Measurements from ENCODE around the gene POGLUT2. TPM values are rescaled to one million over a fixed set of nuclear protein-coding genes. Genes with fewer than 3 reads are reported as not detected.

POGLUT2 gene
- total RNA-seq, 5 donors from 2014 or later (not counting 1 experiment from before 2014, with no cell fraction given) = 0.18 to 1.6 (median 0.93) TPM

DNA sequence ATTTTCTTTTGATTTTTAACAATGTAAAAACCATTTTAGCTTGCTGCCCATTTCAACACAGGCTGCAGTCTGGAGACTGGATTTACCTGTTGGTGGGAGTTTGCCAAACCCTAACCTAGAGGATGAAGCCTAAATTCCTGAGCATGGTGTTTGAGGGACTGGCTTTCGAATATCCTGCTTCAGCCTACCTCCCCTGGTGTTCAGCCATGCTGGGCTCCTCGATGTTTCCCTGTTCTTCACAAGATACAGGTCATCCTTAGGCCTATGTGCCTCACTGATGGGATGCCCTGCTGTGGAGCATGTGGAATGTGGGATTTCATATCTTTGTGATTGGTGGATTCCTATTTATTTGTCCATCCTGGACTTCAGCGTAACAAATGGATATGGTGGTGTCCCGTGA is 26.6 kb upstream of the POGLUT2 start:
- Histone ChIP-seq H3K27ac (ENCODE audit: low read length) (no peak overlapping the region), H3K4me3 (ENCODE audit: control insufficient read depth in 1 of 2, extremely low read depth in 1 of 2, low read length in 1 of 2) (no peak overlapping the region), H3K36me3 (ENCODE audit: control insufficient read depth in 2 of 2, extremely low read depth in 1 of 2, insufficient read depth in 1 of 2, low read length in 1 of 2) (peaks cover 0 to 4% of the 10 kb centered on the region in 2 donors), H3K4me1 (ENCODE audit: control insufficient read depth in 1 of 2, extremely low read depth in 1 of 2, insufficient read depth in 2 of 2, low read length in 2 of 2) (no peaks in the 10 kb centered on the region), H3K9me3 (no peaks in the 10 kb centered on the region), H3K27me3 (replicated peaks in 1 of 2; ENCODE audit: control insufficient read depth in 2 of 2, extremely low read depth in 1 of 2, insufficient read depth in 2 of 2, low read length in 1 of 2) (no peaks in the 10 kb centered on the region)
- ChIA-PET CTCF (no interaction called here), POLR2A (interaction anchor here in 1 of 2 donors (0.6 kb wide), 1 partner anchor 37 kb away, joined by 3 read pairs; no protein-coding TSS in a partner anchor)
- Mint-ChIP-seq H3K4me3 (no peak overlapping the region), H3K9me3 (no peaks in the 10 kb centered on the region), H3K36me3 (peaks cover 33% of the 10 kb centered on the region), H3K27me3 (no peaks in the 10 kb centered on the region), H3K27ac (no peak overlapping the region), H3K4me1 (no peaks in the 10 kb centered on the region)
- DNase-seq = no peak
- ATAC-seq (replicated peaks in 1 of 4) = no peak
- WGBS (ENCODE audit: insufficient coverage) = 94% methylated on average over 3 of the region's 4 CpGs

DNA sequence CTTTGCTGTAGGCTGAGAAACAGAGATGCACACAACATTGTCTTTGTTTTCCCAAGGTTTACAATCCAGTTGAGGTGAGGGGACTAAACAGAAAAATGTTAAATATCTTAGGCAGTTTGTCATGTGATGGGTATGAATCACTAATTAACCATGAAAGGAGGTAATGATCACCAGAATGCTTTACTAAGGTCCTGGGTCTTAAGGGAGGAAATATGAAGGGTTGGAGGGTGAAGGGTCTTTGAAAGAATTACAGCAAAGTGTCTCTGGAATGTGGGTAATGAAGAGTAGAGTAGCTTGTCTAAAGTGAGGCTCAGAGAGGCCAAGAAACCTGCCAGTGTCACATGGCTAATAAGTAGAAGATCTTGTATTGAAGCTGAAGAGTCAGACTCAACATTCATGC is 19.1 kb upstream of the POGLUT2 start:
- H3K36me3 Mint-ChIP-seq = peaks cover 38% of the 10 kb centered on the region
- Histone ChIP-seq H3K9me3 (no peaks in the 10 kb centered on the region), H3K4me3 (ENCODE audit: control insufficient read depth in 1 of 2, extremely low read depth in 1 of 2, low read length in 1 of 2) (no peak overlapping the region), H3K4me1 (ENCODE audit: control insufficient read depth in 1 of 2, extremely low read depth in 1 of 2, insufficient read depth in 2 of 2, low read length in 2 of 2) (no peaks in the 10 kb centered on the region), H3K36me3 (ENCODE audit: control insufficient read depth in 2 of 2, extremely low read depth in 1 of 2, insufficient read depth in 1 of 2, low read length in 1 of 2) (peaks cover 0 to 4% of the 10 kb centered on the region in 2 donors), H3K27ac (ENCODE audit: low read length) (no peak overlapping the region), H3K27me3 (replicated peaks in 1 of 2; ENCODE audit: control insufficient read depth in 2 of 2, extremely low read depth in 1 of 2, insufficient read depth in 2 of 2, low read length in 1 of 2) (no peaks in the 10 kb centered on the region)
- H3K27ac Mint-ChIP-seq = no peak overlapping the region
- ChIA-PET POLR2A (interaction anchor here in 1 of 2 donors (0.5 kb wide), 1 partner anchor 22 kb away, joined by 3 read pairs; no protein-coding TSS in a partner anchor), CTCF (interaction anchor here in 1 of 2 donors (0.6 kb wide), 1 partner anchor 17 kb away, joined by 3 read pairs; no protein-coding TSS in a partner anchor)
- no peaks in the 10 kb centered on the region for H3K9me3 Mint-ChIP-seq
- no peak for ATAC-seq (replicated peaks in 1 of 4)
- no peaks in the 10 kb centered on the region for H3K27me3 Mint-ChIP-seq
- H3K4me3 Mint-ChIP-seq = no peak overlapping the region
- H3K4me1 Mint-ChIP-seq = peaks cover 7 to 11% (median 9%) of the 10 kb centered on the region in 3 donors
- DNase-seq = no peak

DNA sequence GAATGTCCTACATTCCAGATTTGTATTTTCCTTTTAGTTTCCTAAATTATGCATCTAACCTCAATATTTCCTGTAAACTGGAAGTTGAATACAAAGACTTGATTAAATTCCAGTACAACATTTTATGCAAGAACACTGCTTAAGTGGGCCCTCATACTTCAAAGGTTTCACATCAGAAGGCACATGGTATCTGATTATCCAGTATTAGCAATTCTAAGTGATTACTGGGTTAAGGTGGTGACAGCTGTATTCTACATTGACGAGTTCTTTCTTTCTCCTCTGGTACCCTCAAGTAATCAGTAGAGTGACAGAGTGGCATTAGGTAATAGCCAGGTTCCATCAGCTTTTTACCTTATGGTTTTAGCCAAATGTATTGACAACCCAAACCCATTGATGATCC is 18.5 kb upstream of the POGLUT2 start:
- H3K4me3 ChIP-seq (ENCODE audit: control insufficient read depth in 1 of 2, extremely low read depth in 1 of 2, low read length in 1 of 2) = no peak overlapping the region
- WGBS (ENCODE audit: insufficient coverage) = no CpG with 5 or more reads among the region's 1 CpG
- ChIA-PET CTCF (no interaction called here), POLR2A (no interaction called here)
- Mint-ChIP-seq H3K4me3 (no peak overlapping the region), H3K9me3 (peaks cover 0 to under 1% (median under 1%) of the 10 kb centered on the region in 3 donors), H3K27ac (no peak overlapping the region), H3K36me3 (peaks cover 38% of the 10 kb centered on the region), H3K27me3 (no peaks in the 10 kb centered on the region), H3K4me1 (peaks cover 7 to 15% (median 9%) of the 10 kb centered on the region in 3 donors)
- H3K27ac ChIP-seq (ENCODE audit: low read length) = no peak overlapping the region
- peaks cover 0 to 3% of the 10 kb centered on the region in 2 donors for H3K36me3 ChIP-seq (ENCODE audit: control insufficient read depth in 2 of 2, extremely low read depth in 1 of 2, insufficient read depth in 1 of 2, low read length in 1 of 2)
- no peaks in the 10 kb centered on the region for H3K4me1 ChIP-seq (ENCODE audit: control insufficient read depth in 1 of 2, extremely low read depth in 1 of 2, insufficient read depth in 2 of 2, low read length in 2 of 2)
- DNase-seq (no peak), ATAC-seq (replicated peaks in 1 of 4) (no peak)
- H3K27me3 ChIP-seq (replicated peaks in 1 of 2; ENCODE audit: control insufficient read depth in 2 of 2, extremely low read depth in 1 of 2, insufficient read depth in 2 of 2, low read length in 1 of 2) = no peaks in the 10 kb centered on the region
- H3K9me3 ChIP-seq = no peaks in the 10 kb centered on the region

DNA sequence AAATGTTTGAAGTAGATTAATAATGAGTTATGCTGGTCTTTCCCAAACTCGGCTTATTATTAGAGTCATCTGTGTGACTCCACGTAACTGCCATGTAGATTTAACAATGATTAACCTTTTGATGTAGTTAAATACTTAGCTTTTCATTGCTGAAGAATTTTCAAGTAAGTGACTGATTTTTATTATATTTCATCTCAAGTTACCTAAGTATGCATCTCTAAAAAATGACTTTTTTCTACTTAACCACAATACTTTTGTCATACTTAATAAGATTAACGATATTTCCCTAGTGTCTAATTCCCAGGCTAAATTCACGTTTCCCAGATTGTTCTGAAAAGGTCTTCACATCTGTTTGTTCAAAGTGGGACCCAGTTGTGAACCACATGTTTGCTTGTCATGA is 17.9 kb upstream of the POGLUT2 start:
- DNase-seq (no peak), ATAC-seq (replicated peaks in 1 of 4) (no peak)
- peaks cover 7 to 18% (median 9%) of the 10 kb centered on the region in 3 donors for H3K4me1 Mint-ChIP-seq
- Histone ChIP-seq H3K4me1 (ENCODE audit: control insufficient read depth in 1 of 2, extremely low read depth in 1 of 2, insufficient read depth in 2 of 2, low read length in 2 of 2) (no peaks in the 10 kb centered on the region), H3K4me3 (ENCODE audit: control insufficient read depth in 1 of 2, extremely low read depth in 1 of 2, low read length in 1 of 2) (no peak overlapping the region), H3K9me3 (no peaks in the 10 kb centered on the region), H3K27me3 (replicated peaks in 1 of 2; ENCODE audit: control insufficient read depth in 2 of 2, extremely low read depth in 1 of 2, insufficient read depth in 2 of 2, low read length in 1 of 2) (no peaks in the 10 kb centered on the region), H3K36me3 (ENCODE audit: control insufficient read depth in 2 of 2, extremely low read depth in 1 of 2, insufficient read depth in 1 of 2, low read length in 1 of 2) (no peaks in the 10 kb centered on the region), H3K27ac (ENCODE audit: low read length) (no peak overlapping the region)
- no peak overlapping the region for H3K27ac Mint-ChIP-seq
- WGBS (ENCODE audit: insufficient coverage) = 94% methylated on average over 2 of the region's 4 CpGs
- H3K36me3 Mint-ChIP-seq = peaks cover 39% of the 10 kb centered on the region
- CTCF ChIA-PET = no interaction called here
- H3K4me3 Mint-ChIP-seq = no peak overlapping the region
- POLR2A ChIA-PET = no interaction called here
- H3K9me3 Mint-ChIP-seq = peaks cover 4 to 6% (median 5%) of the 10 kb centered on the region in 3 donors
- H3K27me3 Mint-ChIP-seq = no peaks in the 10 kb centered on the region

DNA sequence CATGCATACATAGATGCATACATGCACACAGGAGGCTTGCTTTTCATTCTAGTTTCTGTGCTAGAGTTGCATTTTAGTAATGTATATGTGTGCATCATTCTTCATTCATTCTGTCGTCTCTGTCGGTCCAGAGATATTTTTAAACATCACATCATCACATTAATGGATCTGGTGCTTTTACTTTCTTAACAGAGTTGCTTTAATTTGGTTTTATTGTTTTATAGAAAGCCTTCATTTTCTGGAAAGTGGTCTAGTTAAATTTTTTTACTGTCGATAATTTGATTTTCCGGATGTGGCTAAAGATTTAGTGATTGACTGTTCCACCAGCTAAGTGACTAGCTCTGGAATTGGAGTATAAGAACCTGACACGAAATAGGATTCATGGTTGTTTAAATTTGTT is 17.0 kb upstream of the POGLUT2 start:
- ATAC-seq (replicated peaks in 1 of 4) (no peak), DNase-seq (no peak)
- Mint-ChIP-seq H3K27ac (no peak overlapping the region), H3K9me3 (peaks cover 4 to 6% (median 5%) of the 10 kb centered on the region in 3 donors), H3K27me3 (no peaks in the 10 kb centered on the region), H3K4me1 (peaks cover 7 to 18% (median 9%) of the 10 kb centered on the region in 3 donors), H3K4me3 (no peak overlapping the region), H3K36me3 (peaks cover 44% of the 10 kb centered on the region)
- Histone ChIP-seq H3K36me3 (ENCODE audit: control insufficient read depth in 2 of 2, extremely low read depth in 1 of 2, insufficient read depth in 1 of 2, low read length in 1 of 2) (no peaks in the 10 kb centered on the region), H3K9me3 (no peaks in the 10 kb centered on the region), H3K27ac (ENCODE audit: low read length) (no peak overlapping the region), H3K27me3 (replicated peaks in 1 of 2; ENCODE audit: control insufficient read depth in 2 of 2, extremely low read depth in 1 of 2, insufficient read depth in 2 of 2, low read length in 1 of 2) (no peaks in the 10 kb centered on the region), H3K4me1 (ENCODE audit: control insufficient read depth in 1 of 2, extremely low read depth in 1 of 2, insufficient read depth in 2 of 2, low read length in 2 of 2) (no peaks in the 10 kb centered on the region), H3K4me3 (ENCODE audit: control insufficient read depth in 1 of 2, extremely low read depth in 1 of 2, low read length in 1 of 2) (no peak overlapping the region)
- no CpG with 5 or more reads among the region's 5 CpGs for WGBS (ENCODE audit: insufficient coverage)
- ChIA-PET POLR2A (no interaction called here), CTCF (no interaction called here)

DNA sequence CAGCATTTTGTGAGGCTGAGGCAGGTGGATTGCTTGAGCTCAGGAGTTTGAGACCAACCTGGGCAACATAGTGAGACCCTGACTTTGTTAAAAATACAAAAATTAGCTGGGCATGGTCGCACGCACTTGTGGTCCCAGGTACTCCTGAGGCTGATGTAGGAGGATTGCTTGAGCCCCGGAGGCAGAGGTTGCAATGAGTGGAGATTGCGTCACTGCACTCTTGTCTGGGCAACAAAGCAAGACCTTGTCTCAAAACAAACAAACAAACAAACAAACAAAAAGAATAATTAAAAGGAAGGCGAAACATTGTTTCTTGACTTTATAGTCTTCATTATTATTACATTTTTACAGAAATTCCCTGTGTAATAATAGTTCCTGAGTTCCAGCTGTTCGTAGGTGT is 16.0 kb upstream of the POGLUT2 start:
- Mint-ChIP-seq H3K36me3 (peaks cover 43% of the 10 kb centered on the region), H3K4me3 (no peak overlapping the region)
- POLR2A ChIA-PET = no interaction called here

More for the DNA sequence above, 16.0 kb upstream of the POGLUT2 start:
- WGBS (ENCODE audit: insufficient coverage) = no CpG with 5 or more reads among the region's 6 CpGs
- Histone ChIP-seq H3K27me3 (replicated peaks in 1 of 2; ENCODE audit: control insufficient read depth in 2 of 2, extremely low read depth in 1 of 2, insufficient read depth in 2 of 2, low read length in 1 of 2) (no peaks in the 10 kb centered on the region), H3K9me3 (no peaks in the 10 kb centered on the region), H3K4me3 (ENCODE audit: control insufficient read depth in 1 of 2, extremely low read depth in 1 of 2, low read length in 1 of 2) (no peak overlapping the region), H3K4me1 (ENCODE audit: control insufficient read depth in 1 of 2, extremely low read depth in 1 of 2, insufficient read depth in 2 of 2, low read length in 2 of 2) (no peaks in the 10 kb centered on the region), H3K27ac (ENCODE audit: low read length) (no peak overlapping the region), H3K36me3 (ENCODE audit: control insufficient read depth in 2 of 2, extremely low read depth in 1 of 2, insufficient read depth in 1 of 2, low read length in 1 of 2) (no peaks in the 10 kb centered on the region)
- H3K4me1 Mint-ChIP-seq = peaks cover 7 to 18% (median 9%) of the 10 kb centered on the region in 3 donors
- H3K27me3 Mint-ChIP-seq = no peaks in the 10 kb centered on the region
- CTCF ChIA-PET = no interaction called here
- H3K9me3 Mint-ChIP-seq = peaks cover 4 to 6% (median 5%) of the 10 kb centered on the region in 3 donors
- DNase-seq (no peak), ATAC-seq (replicated peaks in 1 of 4) (no peak)
- H3K27ac Mint-ChIP-seq = no peak overlapping the region
